K562 (cell line): ENCODE measurements around the gene TAF5L. TPM values are rescaled to one million over a fixed set of nuclear protein-coding genes. Genes with fewer than 3 reads are reported as not detected.
"Not testable (repeated sequence)": the region's sequence is repeated elsewhere in the genome, so short reads cannot be mapped to it uniquely, and the experiment has no call there.

Experiments used
- ATAC-seq: fragments of 200-7000 bp; cut with Tn5 transposase; 3 replicates; pipeline ENCODE4 v1.9.1; 2020; ENCODE audit warnings: moderate library complexity
- BruUV-seq: library from RNA; stranded (reverse); fragments of 400-500 nt; replicated peaks from 2 replicates; lab custom pipeline; 2021; lab: Mats Ljungman, UMichigan
- CTCF ChIA-PET: fragments of 300-600 bp; formaldehyde crosslinking; extraction: SDS; loops from one replicate; lab custom pipeline; 2021; ENCODE audit warnings: low intra/inter-chr PET ratio; lab: Yijun Ruan, JAX
- POLR2A ChIA-PET: fragments of 300-600, 350-650 bp; sonication (Branson Sonifier 250); formaldehyde crosslinking; extraction: SDS; loops from one replicate; lab custom pipeline; 2021; ENCODE audit warnings: antibody characterized with exemption, inconsistent platforms; lab: Yijun Ruan, JAX
- DNase-seq, 4 experiments: peaks; one replicate each; pipeline versions ENCODE4 v3.0.0 to v3.0.0-alpha.2; 2011 to 2018; ENCODE audit warnings: low spot score in 3 of 4, mixed read lengths in 3 of 4; ENCODE audit errors: extremely low read depth in 1 of 4
- FAIRE-seq: peaks from 2 replicates; lab custom pipeline; 2011; peaks lifted over from hg19 to GRCh38; lab: Jason Lieb, UNC
- H2AFZ ChIP-seq: 2 replicates; pipeline ENCODE4 v1.6.0; 2011; ENCODE audit warnings: low read depth, low read length, control low read depth, inconsistent platforms
- H3K27ac ChIP-seq: fragments of 200-600 bp; 3 replicates; pipeline ENCODE4 v1.8.0; 2011; ENCODE audit warnings: low read depth, mild to moderate bottlenecking, control low read depth, inconsistent platforms, low read length, moderate library complexity, mixed read lengths; ENCODE audit errors: extremely low read depth
- H3K27me3 ChIP-seq, 2 experiments: fragments of 300-600 bp in 1 of 2; 2 replicates in 1 of 2; 3 replicates in 1 of 2; pipeline versions ENCODE4 v1.6.0 to v1.8.0; 2011; ENCODE audit warnings: inconsistent platforms in 2 of 2, low read length in 2 of 2, mild to moderate bottlenecking in 1 of 2, mixed read lengths in 1 of 2, moderate library complexity in 1 of 2; ENCODE audit not compliant: control insufficient read depth in 2 of 2, insufficient read depth in 2 of 2
- H3K36me3 ChIP-seq: fragments of 300-600 bp; 3 replicates; pipeline ENCODE4 v1.8.0; 2011; ENCODE audit warnings: mild to moderate bottlenecking, low read length, inconsistent platforms; ENCODE audit not compliant: control insufficient read depth, insufficient read depth
- H3K4me1 ChIP-seq, 2 experiments: fragments of 200-600 bp in 1 of 2; replicated peaks in 1 of 2; 2 replicates in 1 of 2; 3 replicates in 1 of 2; pipeline versions ENCODE4 v1.5.1 to v1.8.0; 2011; ENCODE audit warnings: inconsistent platforms in 2 of 2, low read length in 2 of 2, mild to moderate bottlenecking in 1 of 2, mixed read lengths in 1 of 2, moderate library complexity in 1 of 2; ENCODE audit not compliant: control insufficient read depth in 2 of 2, insufficient read depth in 2 of 2
- H3K4me2 ChIP-seq: 2 replicates; pipeline ENCODE4 v1.6.1; 2011; ENCODE audit warnings: low read length, control low read depth, inconsistent platforms, mixed read lengths; ENCODE audit not compliant: insufficient read depth
- H3K4me3 ChIP-seq: fragments of 200-600 bp; sonication (generic), shearing (Covaris generic); 2 replicates; pipeline ENCODE4 v1.5.1; 2016; ENCODE audit warnings: control low read depth, inconsistent platforms
- H3K79me2 ChIP-seq: fragments of 200-600 bp; 3 replicates; pipeline ENCODE4 v1.8.0; 2011; ENCODE audit warnings: low read length, inconsistent platforms; ENCODE audit not compliant: control insufficient read depth, insufficient read depth
- H3K9ac ChIP-seq, 2 experiments: 2 replicates each; pipeline versions ENCODE4 v1.6.0 to v1.6.1; 2011; ENCODE audit warnings: low read depth in 2 of 2, low read length in 2 of 2, control low read depth in 1 of 2, inconsistent platforms in 1 of 2, mild to moderate bottlenecking in 1 of 2, mixed read lengths in 1 of 2; ENCODE audit not compliant: insufficient read depth in 1 of 2
- H3K9me1 ChIP-seq: one replicate; pipeline ENCODE4 v1.6.0; 2011; ENCODE audit warnings: inconsistent platforms, mild to moderate bottlenecking, low read length, moderate library complexity; ENCODE audit not compliant: control insufficient read depth, insufficient read depth
- H3K9me3 ChIP-seq: replicated peaks from 2 replicates; pipeline ENCODE4 v1.5.1; 2011; ENCODE audit warnings: low read depth, low read length, inconsistent platforms; ENCODE audit not compliant: control insufficient read depth, insufficient read depth
- H4K20me1 ChIP-seq: replicated peaks from 2 replicates; pipeline ENCODE4 v1.6.1; 2011; ENCODE audit warnings: low read length, inconsistent platforms, mixed read lengths; ENCODE audit not compliant: control insufficient read depth, insufficient read depth
- MEF2D ChIP-seq: conservative IDR thresholded peaks from 2 replicates; pipeline ENCODE4 v1.6.1; 2016; ENCODE audit warnings: low read depth, missing genetic modification characterization, missing compliant biosample characterization
- ZFPM2 ChIP-seq: fragments of 250-450 bp; sonication (Bioruptor Pico); IDR thresholded peaks from 2 replicates; pipeline ENCODE4 v1.5.1; 2022; ENCODE audit warnings: mild to moderate bottlenecking
- WGBS: fragments of 100-300 bp; shearing (Covaris generic); methylation state at CpG from one replicate; pipeline ENCODE4 v1.1.6; 2016; ENCODE audit warnings: low coverage, mixed read lengths; ENCODE audit not compliant: insufficient coverage; ENCODE audit errors: missing lambda C conversion rate; 5-methylcytosine and 5-hydroxymethylcytosine counted together
- in situ Hi-C: fragments of 300-500 bp; cut with MboI; formaldehyde crosslinking; loops from 4 replicates; pipeline ENCODE4 v1.15.0; 2018; ENCODE audit warnings: inconsistent platforms, mixed read lengths
- intact Hi-C: fragments of 100-400 bp; cut with micrococcal nuclease; formaldehyde crosslinking; loops from 2 replicates; pipeline ENCODE4 v1.14.2; 2022
- polyA plus RNA-seq, 8 experiments: library from polyadenylated mRNA; depleted of rRNA in 4 of 8; stranded (reverse) in 5 of 8; unstranded in 3 of 8; fragments of >200 nt; fragmentation: Nextera tagmentation in 2 of 8; fragmentation: Illumina TruSeq in 1 of 8; extraction: Ambion mirVana in 2 of 8; extraction: Trizol in 1 of 8; gene quantifications; 2 replicates each; pipeline versions ENCODE4 v1.2.1 to v1.2.3, GENCODE V29; 2011 to 2014; ENCODE audit warnings: inconsistent platforms in 1 of 8, missing spikeins in 1 of 8
- total RNA-seq, 7 experiments: library from RNA; depleted of rRNA in 6 of 7; stranded (reverse); fragments of >200 nt in 6 of 7; fragmentation: Illumina TruSeq in 2 of 7; extraction: Trizol in 2 of 7; gene quantifications; 2 replicates each; pipeline versions ENCODE4 v1.2.1 to v1.2.3, GENCODE V29; 2011 to 2021; ENCODE audit warnings: low replicate concordance in 1 of 7
- TF ChIP-seq, protein P1 (sequence below): fragments of 450-650 bp; formaldehyde crosslinking; conservative IDR thresholded peaks from 2 replicates; pipeline ENCODE4 v1.4.0; 2022; ENCODE audit warnings: mild to moderate bottlenecking, missing genetic modification characterization

TAF5L gene
- total and polyA plus RNA-seq, 9 of the 15 experiments (the other 6 are each of a cell fraction or from before 2014, with no cell fraction given), result 2.2 to 34.2 (median 23.3) TPM

DNA sequence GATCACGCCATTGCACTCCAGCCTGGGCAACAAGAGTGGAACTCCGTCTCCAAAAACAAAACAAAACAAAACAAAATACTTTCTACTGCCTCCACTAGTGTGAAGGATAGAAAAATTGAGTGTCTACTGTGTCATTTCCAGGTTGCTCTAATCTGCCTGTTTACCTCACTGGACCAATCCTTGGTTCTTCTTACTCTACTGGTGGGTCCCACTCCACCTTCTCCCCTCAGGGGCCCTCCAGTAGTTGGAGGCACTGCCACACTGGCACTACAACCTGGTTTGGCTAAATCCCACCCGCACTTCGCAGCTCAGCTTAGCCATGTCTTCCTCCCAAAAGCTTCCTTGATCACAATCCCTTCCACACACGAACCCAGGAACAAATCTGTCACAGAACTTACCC, 2.7 kb downstream of the TAF5L start (continued):
- TF ChIP-seq ZFPM2 (CRISPR knock-in tag) (no peak), MEF2D (no peak)
- TF ChIP-seq, protein P1, sequence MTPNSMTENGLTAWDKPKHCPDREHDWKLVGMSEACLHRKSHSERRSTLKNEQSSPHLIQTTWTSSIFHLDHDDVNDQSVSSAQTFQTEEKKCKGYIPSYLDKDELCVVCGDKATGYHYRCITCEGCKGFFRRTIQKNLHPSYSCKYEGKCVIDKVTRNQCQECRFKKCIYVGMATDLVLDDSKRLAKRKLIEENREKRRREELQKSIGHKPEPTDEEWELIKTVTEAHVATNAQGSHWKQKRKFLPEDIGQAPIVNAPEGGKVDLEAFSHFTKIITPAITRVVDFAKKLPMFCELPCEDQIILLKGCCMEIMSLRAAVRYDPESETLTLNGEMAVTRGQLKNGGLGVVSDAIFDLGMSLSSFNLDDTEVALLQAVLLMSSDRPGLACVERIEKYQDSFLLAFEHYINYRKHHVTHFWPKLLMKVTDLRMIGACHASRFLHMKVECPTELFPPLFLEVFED (CRISPR knock-in tag), result no peak

DNA sequence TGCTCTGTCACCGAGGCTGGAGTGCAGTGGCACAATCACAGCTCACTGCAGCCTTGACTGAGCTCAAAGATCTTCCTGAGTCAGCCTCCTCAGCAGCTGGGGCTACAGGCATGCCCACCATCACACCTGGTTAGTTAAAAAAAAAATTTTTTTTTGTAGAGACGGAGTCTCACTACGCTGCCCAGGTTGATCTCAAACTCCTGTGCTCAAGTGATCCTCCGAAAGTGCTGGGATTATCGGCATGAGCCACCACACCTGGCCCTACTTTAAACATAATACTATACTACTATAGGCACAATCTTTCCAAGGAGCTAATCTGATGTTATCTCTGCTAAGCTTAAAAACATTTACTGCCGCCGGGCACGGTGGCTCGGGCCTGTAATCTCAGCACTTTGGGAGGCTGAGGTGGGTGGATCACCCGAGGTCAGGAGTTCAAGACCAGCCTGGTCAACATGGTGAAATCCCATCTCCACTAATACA, 3.2 kb downstream of the TAF5L start:
- in situ Hi-C loops, H3K9me3 ChIP-seq, H3K9ac ChIP-seq, H2AFZ ChIP-seq, H3K27me3 ChIP-seq, H3K4me3 ChIP-seq, BruUV-seq, FAIRE-seq, CTCF ChIA-PET, H3K27ac ChIP-seq, ATAC-seq, H3K4me2 ChIP-seq, DNase-seq, H3K36me3 ChIP-seq, H3K9me1 ChIP-seq: not testable (repeated sequence)
- 52% methylated on average over 10 of the region's 10 CpGs for whole genome bisulfite sequencing
- peaks cover 31% of the 10 kb centered on the region for H4K20me1 ChIP-seq
- intact Hi-C loops, result loop anchor here (5.0 kb wide), 1 partner anchor 50 kb away; no protein-coding TSS in a partner anchor
- POLR2A ChIA-PET, result interaction anchor here (0.6 to 1.5 kb wide), 2 partner anchors 40 to 67 kb away, joined by 3 to 5 read pairs; no protein-coding TSS in a partner anchor
- H3K4me1 ChIP-seq, result peaks cover 15 to 31% of the 10 kb centered on the region in 2 experiments; a peak in 4 of 5 replicates
- peaks cover 89% of the 10 kb centered on the region for H3K79me2 ChIP-seq
